ENCODE measurements around the gene MBD2. TPM values are rescaled to one million over a fixed set of nuclear protein-coding genes. Genes with fewer than 3 reads are reported as not detected.

The MBD2 gene
- total RNA-seq, 4 donors from 2014 or later, result 54.2 to 63.5 (median 59.5) TPM

GRCh38 chr18:54232485-54233227 is 8.2 kb upstream of the MBD2 start:
- DNase-seq (ENCODE audit: low spot score in 2 of 2), result no peak
- 84 to 86% methylated on average over 7 of the region's 7 CpGs for WGBS, 2 donors
- H3K4me3 ChIP-seq (ENCODE audit: low read depth, poor library complexity, severe bottlenecking), result no peak overlapping the region
- intact Hi-C loops (cut with DNase I; ENCODE audit: low total_unique reads), result no loop called here
- TF ChIP-seq POLR2A (IDR thresholded peaks at IDR 0.05) (no peak), CTCF (IDR thresholded peaks at IDR 0.05) (no peak)

DNA sequence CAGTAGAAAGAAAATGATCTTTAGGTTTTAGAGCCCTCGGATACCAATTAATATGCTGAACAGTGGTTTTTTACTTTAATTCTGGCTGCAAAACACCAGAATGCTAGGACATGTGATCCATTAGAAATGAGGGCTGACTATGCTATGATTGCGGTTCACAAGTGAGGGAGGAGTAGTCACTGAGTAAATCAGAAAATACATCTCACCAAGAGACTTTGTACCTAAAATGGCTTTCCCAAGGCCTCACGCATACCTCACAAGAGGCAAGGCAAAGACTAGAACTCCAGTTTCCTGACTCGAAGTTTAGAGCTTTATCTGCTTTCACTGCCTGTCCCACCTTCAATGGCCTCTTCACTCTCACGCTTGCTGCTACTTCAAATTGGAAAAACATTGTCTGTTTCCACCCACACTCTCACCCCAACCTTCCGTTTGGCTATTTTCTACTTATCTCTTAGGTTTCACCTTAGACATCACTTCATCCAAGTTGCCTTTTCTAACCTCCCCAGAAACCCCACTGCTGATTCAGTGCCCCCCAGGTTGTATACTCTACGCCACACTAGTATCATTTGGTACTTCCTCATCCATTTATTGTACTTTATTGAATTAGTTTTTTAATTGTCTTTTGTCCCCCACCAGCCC is 5.1 kb upstream of the MBD2 start:
- intact Hi-C loops (cut with DNase I; ENCODE audit: low total_unique reads), result no loop called here
- no peak for DNase-seq (ENCODE audit: low spot score in 2 of 2)
- 85 to 89% methylated on average over 7 of the region's 7 CpGs for WGBS, 2 donors
- TF ChIP-seq CTCF (IDR thresholded peaks at IDR 0.05) (no peak), POLR2A (IDR thresholded peaks at IDR 0.05) (no peak)
- no peak overlapping the region for H3K4me3 ChIP-seq (ENCODE audit: low read depth, poor library complexity, severe bottlenecking)

- H3K4me3 ChIP-seq (ENCODE audit: low read depth, poor library complexity, severe bottlenecking), result no peak overlapping the region
- DNase-seq (ENCODE audit: low spot score in 2 of 2), result no peak
- TF ChIP-seq POLR2A (IDR thresholded peaks at IDR 0.05) (no peak), CTCF (IDR thresholded peaks at IDR 0.05) (no peak)
- intact Hi-C loops (cut with DNase I; ENCODE audit: low total_unique reads), result no loop called here
These were observed 3.9 kb upstream of the MBD2 start for GRCh38 chr18:54228364-54228763.

DNA sequence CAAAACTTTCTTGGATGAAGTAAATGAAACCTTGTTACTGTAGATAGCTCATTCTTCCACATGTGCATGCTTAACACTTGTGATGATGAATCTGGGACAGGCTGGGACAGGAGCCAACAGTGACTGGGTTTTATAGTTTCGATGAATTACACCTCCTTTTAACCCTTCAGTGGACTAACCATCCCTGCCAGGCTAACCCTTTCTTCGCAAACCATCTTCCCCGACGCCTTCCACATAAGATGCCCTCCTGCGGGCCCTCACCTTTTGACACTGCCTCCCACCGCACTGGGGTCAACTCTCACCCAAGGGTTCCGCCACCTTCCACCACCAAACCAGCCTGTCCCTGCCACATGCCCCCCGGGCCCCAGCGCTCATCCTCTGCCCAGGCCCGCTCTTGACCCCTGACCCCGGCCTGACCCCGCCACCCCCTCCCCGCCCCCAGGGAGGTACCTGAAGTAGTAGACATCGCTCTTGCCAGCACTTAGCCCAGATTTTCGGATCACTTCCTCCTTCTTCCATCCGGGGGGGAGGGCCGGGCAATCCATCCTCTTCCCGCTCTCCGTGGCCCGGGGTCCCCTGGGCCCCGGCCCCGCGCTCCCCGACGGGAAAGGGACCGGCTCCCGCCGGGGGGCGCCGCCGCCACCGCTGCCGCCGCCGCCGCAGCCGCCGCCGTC is 764 bp downstream of the MBD2 start:
- WGBS, 2 donors, result 1% methylated on average over 17 to 26 of the region's 39 CpGs
- no peak for TF ChIP-seq POLR2A (IDR thresholded peaks at IDR 0.05)
- TF ChIP-seq CTCF (IDR thresholded peaks at IDR 0.05), result no peak
- peak overlapping the region; percentile 65 for H3K4me3 ChIP-seq (ENCODE audit: low read depth, poor library complexity, severe bottlenecking)
- intact Hi-C loops (cut with DNase I; ENCODE audit: low total_unique reads), result no loop called here
- DNase-seq (ENCODE audit: low spot score in 2 of 2), result peak; percentile 87 to 94

GRCh38 chr18:54222922-54223567 is 1.4 kb downstream of the MBD2 start:
- peak overlapping the region; percentile 65 for H3K4me3 ChIP-seq (ENCODE audit: low read depth, poor library complexity, severe bottlenecking)
- TF ChIP-seq POLR2A (IDR thresholded peaks at IDR 0.05), result no peak
- TF ChIP-seq CTCF (IDR thresholded peaks at IDR 0.05), result no peak
- DNase-seq (ENCODE audit: low spot score in 2 of 2), result no peak
- intact Hi-C loops (cut with DNase I; ENCODE audit: low total_unique reads), result no loop called here
- 11 to 15% methylated on average over 5 of the region's 5 CpGs for WGBS, 2 donors
